PC-9 (cell line): Measurements from ENCODE around the gene PCED1A.

Experiments
- CTCF ChIP-seq: fragments of 200-600 bp; sonication (generic); conservative IDR thresholded peaks from 2 replicates; pipeline ENCODE4 v1.6.1; 2017; ENCODE audit warnings: mixed run types, antibody characterized with exemption, mild to moderate bottlenecking, moderate library complexity
- EZH2 ChIP-seq: fragments of 200-600 bp; sonication (generic); IDR thresholded peaks from 2 replicates; pipeline ENCODE4 v1.8.0; 2017; ENCODE audit warnings: antibody characterized with exemption, low read depth

GRCh38 chr20:2873010-2873746 is 32.7 kb upstream of the PCED1A start, which contains the start of gene PTPRA:
- TF ChIP-seq EZH2 (no peak), CTCF (no peak)
